Brain microvascular endothelial cell (primary cell): ENCODE results near the gene HADH.

ENCODE experiments used
- DNase-seq: peaks from one replicate; pipeline ENCODE4 v3.0.0-alpha.2; 2020
- H3K27ac ChIP-seq: fragments of 250-450 bp; sonication (Bioruptor Pico); 2 replicates; pipeline ENCODE4 v1.5.1; 2020; ENCODE audit warnings: mild to moderate bottlenecking, moderate library complexity
- H3K27me3 ChIP-seq: fragments of 250-450 bp; sonication (Bioruptor Pico); replicated peaks from 2 replicates; pipeline ENCODE4 v1.5.1; 2020; ENCODE audit warnings: mild to moderate bottlenecking
- H3K36me3 ChIP-seq: fragments of 250-450 bp; sonication (Bioruptor Pico); replicated peaks from 2 replicates; pipeline ENCODE4 v1.5.1; 2020; ENCODE audit warnings: mild to moderate bottlenecking
- H3K4me3 ChIP-seq: 2 replicates; pipeline ENCODE4 v1.5.1; 2011; ENCODE audit warnings: low read depth, mild to moderate bottlenecking, control low read depth, low read length, moderate library complexity
- in situ Hi-C: cut with HindIII; loops from 2 replicates; pipeline ENCODE4 v1.10.0; 2017; ENCODE audit warnings: low sequenced_read_pairs, low pct_ligation_motif_present
- TF ChIP-seq, protein P1 (sequence below): IDR thresholded peaks from 2 replicates; pipeline ENCODE4 v1.5.1; 2011; ENCODE audit warnings: low read depth, mild to moderate bottlenecking, moderate library complexity, low read length, control low read depth, inconsistent platforms; ENCODE audit errors: missing control alignments

HADH gene

DNA sequence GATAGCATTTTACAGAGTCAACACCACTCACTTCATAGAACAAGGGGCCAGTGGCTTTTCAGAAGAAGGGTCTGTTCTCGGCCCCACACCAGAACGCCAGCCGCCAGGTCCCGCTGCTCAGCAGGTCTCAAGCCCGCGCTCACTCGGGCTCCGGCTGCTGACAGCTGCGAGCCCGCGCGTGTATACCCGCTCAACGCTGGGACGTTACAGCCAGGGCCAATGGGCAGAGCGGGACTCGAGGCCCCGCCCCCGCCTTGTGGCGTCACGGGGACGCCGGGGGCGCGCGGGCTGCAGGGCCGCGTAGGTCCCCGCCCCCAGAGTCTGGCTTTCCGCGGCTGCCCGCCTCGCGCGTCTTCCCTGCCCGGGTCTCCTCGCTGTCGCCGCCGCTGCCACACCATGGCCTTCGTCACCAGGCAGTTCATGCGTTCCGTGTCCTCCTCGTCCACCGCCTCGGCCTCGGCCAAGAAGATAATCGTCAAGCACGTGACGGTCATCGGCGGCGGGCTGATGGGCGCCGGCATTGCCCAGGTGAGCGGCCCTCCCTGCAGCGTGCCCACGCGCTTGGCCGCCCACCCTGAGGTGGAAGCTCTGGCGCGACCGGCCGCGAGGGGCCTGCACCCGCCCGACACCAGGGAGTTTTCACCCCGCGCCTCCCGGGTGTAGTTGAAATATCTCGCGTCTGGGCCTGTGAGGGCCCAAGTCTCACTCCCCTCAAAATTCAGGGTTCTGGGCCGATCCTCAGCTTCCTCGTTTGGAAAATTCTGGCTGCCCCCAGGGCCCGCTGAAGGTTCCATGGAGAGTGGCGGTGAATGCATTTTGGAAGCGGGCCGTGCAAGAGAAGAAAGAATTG is at the start of gene HADH:
HADH (plus strand) TSS at position 353 of the 850 bp plus-strand sequence; CDS start at position 397, 44 bp downstream.
- DNase-seq = peak; percentile 86
- Histone ChIP-seq H3K27ac (peak within 1 kb of the TSS; percentile 68), H3K4me3 (peak within 1 kb of the TSS; percentile 84), H3K36me3 (no peaks in the 10 kb centered on the region), H3K27me3 (no peaks in the 10 kb centered on the region)
- TF ChIP-seq, protein P1, sequence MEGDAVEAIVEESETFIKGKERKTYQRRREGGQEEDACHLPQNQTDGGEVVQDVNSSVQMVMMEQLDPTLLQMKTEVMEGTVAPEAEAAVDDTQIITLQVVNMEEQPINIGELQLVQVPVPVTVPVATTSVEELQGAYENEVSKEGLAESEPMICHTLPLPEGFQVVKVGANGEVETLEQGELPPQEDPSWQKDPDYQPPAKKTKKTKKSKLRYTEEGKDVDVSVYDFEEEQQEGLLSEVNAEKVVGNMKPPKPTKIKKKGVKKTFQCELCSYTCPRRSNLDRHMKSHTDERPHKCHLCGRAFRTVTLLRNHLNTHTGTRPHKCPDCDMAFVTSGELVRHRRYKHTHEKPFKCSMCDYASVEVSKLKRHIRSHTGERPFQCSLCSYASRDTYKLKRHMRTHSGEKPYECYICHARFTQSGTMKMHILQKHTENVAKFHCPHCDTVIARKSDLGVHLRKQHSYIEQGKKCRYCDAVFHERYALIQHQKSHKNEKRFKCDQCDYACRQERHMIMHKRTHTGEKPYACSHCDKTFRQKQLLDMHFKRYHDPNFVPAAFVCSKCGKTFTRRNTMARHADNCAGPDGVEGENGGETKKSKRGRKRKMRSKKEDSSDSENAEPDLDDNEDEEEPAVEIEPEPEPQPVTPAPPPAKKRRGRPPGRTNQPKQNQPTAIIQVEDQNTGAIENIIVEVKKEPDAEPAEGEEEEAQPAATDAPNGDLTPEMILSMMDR = no peak
- in situ Hi-C loops = no loop called here

DNA sequence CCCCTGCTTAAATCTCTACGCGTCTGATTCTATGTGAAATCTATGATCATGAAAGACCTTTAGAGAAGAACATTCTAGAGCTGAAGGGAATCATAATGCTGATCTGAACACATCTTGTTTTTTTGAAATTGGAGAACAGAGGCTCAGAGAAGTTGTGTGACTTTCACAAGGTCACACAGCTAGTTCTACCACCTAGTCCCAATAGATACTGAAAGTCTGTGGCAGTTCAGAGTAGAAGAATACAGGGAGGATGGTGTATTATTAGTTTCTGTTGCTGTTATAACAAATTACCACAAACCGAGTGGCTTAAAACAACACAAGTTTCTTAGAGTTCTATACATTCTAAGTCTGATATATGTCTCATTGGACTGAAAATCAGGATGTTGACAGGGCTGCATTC is 43.9 kb upstream of the HADH start:
- H3K27ac ChIP-seq = no peak overlapping the region
- H3K27me3 ChIP-seq = no peaks in the 10 kb centered on the region
- in situ Hi-C loops = no loop called here
- TF ChIP-seq, protein P1 = no peak
- no peak overlapping the region for H3K4me3 ChIP-seq
- no peaks in the 10 kb centered on the region for H3K36me3 ChIP-seq
- no peak for DNase-seq

DNA sequence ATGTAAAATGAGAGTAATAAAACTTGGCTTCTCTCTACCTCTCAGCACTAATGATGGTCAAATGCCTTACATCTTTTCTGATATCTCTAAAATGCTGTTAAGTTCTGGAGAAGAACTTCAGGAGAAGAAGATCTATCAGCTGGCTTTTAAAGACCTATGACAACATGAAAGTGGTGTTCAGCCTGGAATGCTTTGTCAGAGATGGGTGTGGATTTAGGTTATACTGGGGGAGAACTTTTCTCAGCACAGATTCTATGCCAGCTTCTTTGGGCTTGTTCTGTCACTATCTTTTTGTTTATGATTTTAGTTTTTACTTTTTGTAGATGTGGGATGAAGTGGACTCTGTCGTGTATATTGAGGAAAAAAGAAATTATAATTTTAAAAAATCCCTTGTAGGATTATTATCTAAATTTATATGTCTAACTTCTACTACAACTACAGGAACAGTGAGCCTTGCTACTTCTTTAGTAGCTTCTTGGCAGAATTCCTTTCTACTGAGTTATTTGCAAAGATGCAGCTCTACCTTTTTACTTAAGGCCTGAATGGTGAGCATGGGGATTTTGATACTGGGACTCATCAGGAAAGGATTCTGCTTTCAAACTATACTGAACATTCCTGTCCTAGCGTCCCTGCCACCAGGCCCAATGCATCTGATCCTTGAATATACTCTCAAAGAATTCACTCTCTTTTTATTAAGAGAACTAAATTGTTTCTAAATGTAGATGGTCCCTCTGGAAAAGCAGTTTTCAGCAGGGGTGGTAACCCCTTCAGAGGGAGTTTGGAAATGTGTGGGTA is 38.7 kb upstream of the HADH start:
- TF ChIP-seq, protein P1 = no peak
- in situ Hi-C loops = no loop called here
- DNase-seq = no peak
- no peak overlapping the region for H3K27ac ChIP-seq
- H3K36me3 ChIP-seq = no peaks in the 10 kb centered on the region
- H3K27me3 ChIP-seq = no peaks in the 10 kb centered on the region
- H3K4me3 ChIP-seq = no peak overlapping the region

DNA sequence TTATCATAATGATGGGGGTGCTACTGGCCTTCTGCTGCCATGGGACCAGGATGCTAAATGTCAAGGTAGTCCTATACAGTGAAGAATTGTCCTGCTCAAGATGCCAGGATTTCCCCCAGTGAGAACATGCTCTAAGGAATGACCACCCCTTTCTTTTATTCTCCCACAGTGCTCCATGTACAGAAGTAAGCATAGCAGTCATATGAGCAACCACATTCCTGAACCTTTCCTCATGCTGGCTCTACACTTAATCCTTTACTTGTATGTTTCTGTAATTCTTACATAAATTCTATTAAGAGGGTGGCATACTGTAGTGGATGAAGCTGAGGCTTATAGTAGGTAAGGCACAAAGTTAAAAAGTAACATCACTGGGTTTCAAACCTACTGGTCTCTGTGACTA is 38.1 kb upstream of the HADH start:
- TF ChIP-seq, protein P1 = no peak
- DNase-seq = peak; percentile 76
- Histone ChIP-seq H3K36me3 (no peaks in the 10 kb centered on the region), H3K4me3 (no peak overlapping the region), H3K27ac (no peak overlapping the region), H3K27me3 (no peaks in the 10 kb centered on the region)
- in situ Hi-C loops = no loop called here

- TF ChIP-seq, protein P1 = no peak
- in situ Hi-C loops = no loop called here
- Histone ChIP-seq H3K36me3 (no peaks in the 10 kb centered on the region), H3K27me3 (no peaks in the 10 kb centered on the region), H3K27ac (no peak overlapping the region), H3K4me3 (no peak overlapping the region)
- DNase-seq = no peak
Measured at GRCh38 chr4:107956011-107956410, 33.7 kb upstream of the HADH start.
